BE2C (cell line): ENCODE results near the gene ALG9.
A peak's percentile ranks its signal among the peaks of the same experiment; 100 is the strongest.
"Not testable (repeated sequence)": the region's sequence is repeated elsewhere in the genome, so short reads cannot be mapped to it uniquely, and the experiment has no call there.

ENCODE experiments used
- DNase-seq: peaks from one replicate; pipeline ENCODE4 v3.0.0-alpha.2; 2020
- H3K27me3 ChIP-seq: fragments of 250-450 bp; sonication (Bioruptor Pico); 2 replicates; pipeline ENCODE4 v1.5.1; 2020; ENCODE audit warnings: mild to moderate bottlenecking
- H3K36me3 ChIP-seq: fragments of 250-450 bp; sonication (Bioruptor Pico); 2 replicates; pipeline ENCODE4 v1.5.1; 2020; ENCODE audit warnings: mild to moderate bottlenecking
- H3K4me1 ChIP-seq: fragments of 250-450 bp; sonication (Bioruptor Pico); 2 replicates; pipeline ENCODE4 v1.5.1; 2020
- H3K4me3 ChIP-seq: 2 replicates; pipeline ENCODE4 v1.5.1; 2011; ENCODE audit warnings: low read depth, low read length
- H3K9me3 ChIP-seq: fragments of 250-450 bp; sonication (Bioruptor Pico); 2 replicates; pipeline ENCODE4 v1.5.1; 2020
- TF ChIP-seq, protein P1 (sequence below): IDR thresholded peaks from 2 replicates; pipeline ENCODE4 v1.5.1; 2012; ENCODE audit warnings: mild to moderate bottlenecking, low read depth, low read length

The ALG9 gene

DNA sequence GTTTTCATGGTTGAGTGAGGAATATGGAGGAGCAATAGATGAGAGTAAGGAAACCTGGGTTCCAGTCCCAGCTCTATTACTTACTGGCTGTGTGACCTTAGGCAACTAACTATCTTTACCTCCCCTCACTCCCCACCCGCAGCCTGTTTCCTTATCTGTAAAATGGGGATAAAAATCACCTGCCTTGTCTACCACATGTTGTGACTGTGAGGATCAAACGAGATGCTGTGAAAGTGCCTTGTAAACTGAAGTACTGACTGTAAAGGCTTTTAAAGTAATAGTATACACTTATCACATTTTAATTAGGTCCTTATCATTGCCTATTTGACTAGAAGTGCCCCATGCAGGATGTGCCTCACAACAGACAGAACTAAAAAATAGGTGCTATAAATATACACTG lies 86.3 kb downstream of the ALG9 start:
- Histone ChIP-seq H3K27me3 (no peaks in the 10 kb centered on the region), H3K4me3 (no peak overlapping the region), H3K36me3 (no peaks in the 10 kb centered on the region), H3K9me3 (no peaks in the 10 kb centered on the region), H3K4me1 (peaks cover 10% of the 10 kb centered on the region)
- TF ChIP-seq, protein P1, sequence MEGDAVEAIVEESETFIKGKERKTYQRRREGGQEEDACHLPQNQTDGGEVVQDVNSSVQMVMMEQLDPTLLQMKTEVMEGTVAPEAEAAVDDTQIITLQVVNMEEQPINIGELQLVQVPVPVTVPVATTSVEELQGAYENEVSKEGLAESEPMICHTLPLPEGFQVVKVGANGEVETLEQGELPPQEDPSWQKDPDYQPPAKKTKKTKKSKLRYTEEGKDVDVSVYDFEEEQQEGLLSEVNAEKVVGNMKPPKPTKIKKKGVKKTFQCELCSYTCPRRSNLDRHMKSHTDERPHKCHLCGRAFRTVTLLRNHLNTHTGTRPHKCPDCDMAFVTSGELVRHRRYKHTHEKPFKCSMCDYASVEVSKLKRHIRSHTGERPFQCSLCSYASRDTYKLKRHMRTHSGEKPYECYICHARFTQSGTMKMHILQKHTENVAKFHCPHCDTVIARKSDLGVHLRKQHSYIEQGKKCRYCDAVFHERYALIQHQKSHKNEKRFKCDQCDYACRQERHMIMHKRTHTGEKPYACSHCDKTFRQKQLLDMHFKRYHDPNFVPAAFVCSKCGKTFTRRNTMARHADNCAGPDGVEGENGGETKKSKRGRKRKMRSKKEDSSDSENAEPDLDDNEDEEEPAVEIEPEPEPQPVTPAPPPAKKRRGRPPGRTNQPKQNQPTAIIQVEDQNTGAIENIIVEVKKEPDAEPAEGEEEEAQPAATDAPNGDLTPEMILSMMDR = no peak
- no peak for DNase-seq

DNA sequence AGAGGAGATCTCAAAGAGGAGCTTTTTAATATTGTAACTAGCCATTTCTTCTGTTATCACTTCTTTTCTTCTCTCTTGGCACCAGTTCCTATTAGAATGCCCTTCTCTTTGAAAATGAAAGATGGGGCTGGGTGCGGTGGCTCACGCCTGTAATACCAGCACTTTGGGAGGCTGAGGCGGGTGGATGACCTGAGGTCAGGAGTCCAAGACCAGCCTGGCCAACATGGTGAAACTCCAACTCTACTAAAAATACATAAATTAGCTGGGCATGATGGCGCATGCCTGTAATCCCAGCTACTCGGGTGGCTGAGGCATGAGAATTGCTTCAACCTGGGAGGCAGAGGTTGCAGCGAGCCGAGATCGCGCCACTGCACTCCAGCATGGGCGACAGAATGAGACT lies 87.1 kb downstream of the ALG9 start:
- not testable (repeated sequence) for H3K9me3 ChIP-seq, H3K36me3 ChIP-seq, H3K4me3 ChIP-seq, H3K27me3 ChIP-seq, DNase-seq
- peaks cover 10% of the 10 kb centered on the region for H3K4me1 ChIP-seq

DNA sequence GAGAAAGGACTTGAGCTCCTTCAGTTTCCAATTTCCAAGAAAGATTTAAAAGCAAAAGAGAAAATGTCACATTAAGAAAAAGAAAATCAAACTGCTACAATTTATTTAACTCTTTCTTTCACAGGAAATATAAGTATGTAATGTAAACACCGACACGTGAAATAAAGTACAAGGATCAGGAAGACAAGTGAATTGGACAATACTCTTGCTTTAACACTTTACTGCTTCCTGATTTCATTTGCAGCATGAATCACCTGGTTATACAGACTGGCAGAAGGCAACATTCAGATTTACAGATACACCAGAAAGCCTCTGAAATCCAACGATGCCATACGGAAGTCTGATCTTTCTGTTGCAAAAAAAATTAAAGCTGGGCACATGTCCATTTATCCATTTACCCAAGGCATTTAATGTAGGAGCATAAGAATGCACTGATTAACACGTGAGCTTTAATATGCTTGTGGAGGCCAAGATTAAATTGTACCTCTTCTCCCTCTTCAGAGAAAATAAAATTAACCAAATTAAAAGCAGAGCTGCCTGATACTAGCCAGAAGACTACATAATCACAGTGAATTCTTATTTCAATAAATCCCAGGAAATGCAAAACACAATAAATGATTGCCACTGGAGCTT lies 89.2 kb downstream of the ALG9 start:
- Histone ChIP-seq H3K27me3 (no peaks in the 10 kb centered on the region), H3K4me3 (no peak overlapping the region), H3K4me1 (peaks cover 15% of the 10 kb centered on the region), H3K36me3 (no peaks in the 10 kb centered on the region), H3K9me3 (no peaks in the 10 kb centered on the region)
- TF ChIP-seq, protein P1 = no peak
- no peak for DNase-seq

DNA sequence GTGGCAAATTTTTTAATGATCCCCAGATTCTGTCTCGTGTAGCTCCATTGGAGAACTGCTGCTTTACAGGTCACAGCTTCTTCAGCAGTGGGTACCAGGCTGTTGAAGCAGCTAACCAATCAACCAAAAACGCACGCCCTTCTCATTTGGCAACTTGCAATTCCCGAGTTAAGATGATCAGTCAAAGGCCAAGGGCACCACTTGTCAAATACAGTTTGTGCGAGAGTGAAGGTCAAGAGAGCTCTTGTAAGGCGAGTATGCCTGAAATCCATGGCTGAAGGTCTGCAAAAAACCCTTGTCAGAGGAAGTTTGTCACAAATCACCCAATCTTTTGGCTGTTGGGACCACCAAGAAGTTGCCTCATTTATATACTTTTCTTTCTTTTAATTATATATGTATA lies 92.3 kb downstream of the ALG9 start:
- TF ChIP-seq, protein P1 = no peak
- no peak for DNase-seq
- H3K36me3 ChIP-seq = no peaks in the 10 kb centered on the region
- no peaks in the 10 kb centered on the region for H3K27me3 ChIP-seq
- no peak overlapping the region for H3K4me3 ChIP-seq
- no peaks in the 10 kb centered on the region for H3K9me3 ChIP-seq
- peaks cover 15% of the 10 kb centered on the region for H3K4me1 ChIP-seq

DNA sequence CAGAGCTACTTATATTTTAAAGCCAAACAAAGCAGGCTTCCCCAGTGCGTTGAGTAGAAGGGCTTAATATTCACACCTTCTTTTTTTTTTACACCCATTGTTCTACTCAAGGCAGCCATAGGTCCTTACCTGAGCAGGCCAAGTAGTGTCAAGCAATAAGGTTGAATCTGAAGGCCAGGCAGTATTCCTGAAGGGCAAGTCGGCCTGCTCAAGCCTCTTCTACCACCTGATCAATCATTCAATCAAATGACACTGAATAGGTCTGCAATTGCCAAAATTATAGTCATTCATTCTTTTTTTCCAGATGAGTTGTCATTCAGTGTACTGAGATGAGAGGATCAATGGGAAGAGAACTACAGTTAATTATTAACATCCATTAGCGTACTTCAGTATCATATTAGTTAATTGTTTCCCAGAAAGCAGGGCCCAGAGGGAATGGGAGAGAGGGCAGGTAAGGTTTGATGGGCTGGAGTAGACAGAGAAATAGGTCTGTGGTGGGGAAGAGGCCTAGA lies 93.3 kb downstream of the ALG9 start:
- Histone ChIP-seq H3K27me3 (no peaks in the 10 kb centered on the region), H3K36me3 (no peaks in the 10 kb centered on the region), H3K4me1 (peaks cover 15% of the 10 kb centered on the region), H3K9me3 (no peaks in the 10 kb centered on the region), H3K4me3 (no peak overlapping the region)
- TF ChIP-seq, protein P1 = no peak
- DNase-seq = no peak

DNA sequence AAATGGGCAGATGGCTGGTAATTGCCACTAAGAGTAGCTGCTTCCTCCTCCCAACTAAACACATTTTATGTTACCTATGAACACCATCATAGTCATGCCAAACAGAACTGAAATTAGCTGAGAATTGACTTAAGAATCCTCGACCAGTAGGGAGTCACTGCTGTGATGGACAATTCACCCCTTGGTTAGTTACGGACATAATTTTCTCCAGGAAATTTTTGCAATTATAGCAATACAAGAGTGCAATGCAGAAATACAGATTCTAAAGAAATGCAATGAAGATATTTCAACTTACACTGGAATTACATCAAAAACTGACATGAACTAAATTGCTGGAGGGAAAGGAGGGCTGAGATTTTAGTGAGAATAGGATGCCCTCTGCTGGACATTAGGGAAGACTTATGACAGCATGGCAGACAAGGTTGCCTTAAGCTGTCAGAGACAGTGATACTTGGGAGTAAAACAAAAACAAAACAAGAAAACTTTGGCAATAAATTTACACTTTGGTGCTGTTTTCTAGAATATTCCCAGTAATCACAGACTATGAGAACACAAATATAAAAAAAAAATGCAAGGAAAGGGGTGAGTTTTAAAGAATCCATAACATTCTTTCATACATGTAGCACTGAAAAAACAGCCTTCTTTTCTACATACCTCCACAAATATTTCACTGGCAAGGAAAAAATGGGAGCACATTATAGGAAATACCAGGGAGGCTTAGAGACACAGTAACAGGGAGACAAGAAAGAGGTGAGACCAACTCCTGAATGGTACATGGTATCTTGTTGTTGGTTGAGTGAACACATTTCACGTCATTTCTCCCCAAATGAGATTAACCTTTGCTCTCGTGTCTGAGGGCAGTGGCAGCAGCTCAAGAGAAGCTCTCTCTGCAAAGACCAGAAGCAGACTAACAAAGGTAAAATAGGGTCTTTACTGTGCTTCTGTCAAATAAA lies 94.0 kb downstream of the ALG9 start:
- TF ChIP-seq, protein P1 = peak; percentile 86
- Histone ChIP-seq H3K4me3 (no peak overlapping the region), H3K27me3 (no peaks in the 10 kb centered on the region), H3K36me3 (no peaks in the 10 kb centered on the region), H3K9me3 (no peaks in the 10 kb centered on the region), H3K4me1 (peaks cover 9% of the 10 kb centered on the region)
- DNase-seq = peak; percentile 35
